RPMI8226 (cell line): Measurements from ENCODE around the gene EFCAB9.
"Not testable (repeated sequence)": the region's sequence is repeated elsewhere in the genome, so short reads cannot be mapped to it uniquely, and the experiment has no call there.

Experiments
- DNase-seq: peaks from one replicate; pipeline ENCODE4 v3.0.0-alpha.2; 2015

EFCAB9 gene

DNA sequence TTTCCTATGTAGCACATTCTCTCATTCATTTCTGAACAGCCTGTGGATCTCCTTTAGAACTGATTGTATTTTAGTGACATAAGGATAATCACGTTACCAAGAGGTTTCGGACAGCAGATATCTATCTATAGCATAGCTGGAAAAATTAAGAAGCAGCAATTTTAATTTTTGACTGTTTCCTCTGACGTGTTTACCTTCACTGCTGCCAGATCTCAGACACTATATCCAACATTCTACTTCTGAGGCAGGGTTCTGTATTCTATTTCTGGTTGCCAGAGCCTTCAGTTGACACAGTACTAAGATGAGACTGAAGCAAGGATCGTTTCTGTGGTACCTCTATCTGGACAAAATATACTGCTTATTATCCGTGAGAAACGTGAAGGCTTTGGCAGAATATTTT is at the start of gene EFCAB9:
TSS of gene EFCAB9 (plus strand) at position 301 of the 400 bp plus-strand sequence. CDS start at position 302, 1 bp downstream.
- DNase-seq: no peak

DNA sequence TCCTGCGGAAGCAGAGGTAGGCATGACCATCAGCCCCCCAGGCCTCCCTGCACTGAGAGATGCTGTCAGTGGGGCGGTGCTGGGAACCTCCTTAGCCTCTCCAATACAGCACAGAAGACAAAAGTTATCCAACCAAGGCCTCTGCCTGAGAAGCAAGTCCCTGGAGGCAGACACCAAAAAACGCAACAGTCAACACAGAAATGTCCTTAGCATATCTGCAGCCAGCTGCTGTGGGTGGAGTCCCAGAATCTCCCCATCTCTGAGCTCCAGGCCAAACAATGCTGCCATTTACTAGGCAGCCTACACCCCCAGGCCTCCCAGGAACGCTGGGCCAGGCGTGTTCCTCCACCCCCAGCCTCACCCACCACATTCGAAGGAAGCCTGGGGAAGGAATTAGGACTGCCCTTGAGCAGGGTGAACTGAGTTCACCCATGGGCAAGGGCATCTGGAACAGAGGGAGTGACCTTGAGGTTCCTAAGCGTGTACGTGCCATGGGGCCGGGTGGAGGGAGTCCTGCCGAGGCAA is 49.6 kb upstream of the EFCAB9 start:
- DNase-seq: no peak

DNA sequence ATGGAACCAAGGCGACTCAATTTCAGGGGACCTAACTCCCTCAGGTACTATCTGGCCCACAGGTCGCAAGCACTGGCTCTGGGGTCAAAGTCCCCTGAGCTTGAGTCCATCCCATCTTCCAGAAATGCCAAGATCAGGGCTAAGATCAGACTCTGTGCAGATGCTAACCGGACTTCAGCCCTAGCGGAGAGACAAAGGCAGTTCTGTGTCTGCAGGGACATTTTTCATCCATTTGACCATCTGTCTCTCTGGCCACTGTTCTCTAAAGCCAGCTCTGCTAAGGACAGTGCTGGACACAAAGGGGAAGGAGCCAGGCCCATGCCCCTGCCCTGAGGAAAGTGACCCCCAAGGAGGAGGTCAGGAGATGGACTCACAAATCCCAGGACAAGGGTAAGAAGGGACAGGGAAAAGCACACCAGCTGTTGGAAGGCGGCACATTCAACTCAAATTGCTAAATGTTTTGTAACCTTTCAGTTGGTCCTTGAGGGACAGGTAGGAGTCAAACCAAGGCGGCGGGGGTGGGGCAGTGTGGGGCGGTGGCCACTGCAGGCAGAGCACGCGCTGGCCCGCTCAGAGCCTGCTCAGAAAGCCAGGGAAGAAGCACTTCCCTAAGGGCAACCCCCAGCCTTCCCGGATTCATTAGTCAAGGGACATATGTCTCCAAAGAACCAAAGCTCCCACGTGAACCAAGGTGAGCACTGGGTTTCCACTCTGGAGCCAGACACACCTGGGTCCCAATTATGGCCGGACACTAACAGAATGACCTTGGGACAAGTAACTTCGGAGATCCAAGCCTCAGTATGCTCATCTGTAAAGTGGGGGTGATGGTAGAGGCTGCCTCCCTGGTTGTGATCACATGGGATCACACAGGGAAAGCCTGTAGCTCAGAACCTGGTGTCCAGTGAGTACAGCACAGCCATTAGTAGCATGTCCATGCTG is 48.8 kb upstream of the EFCAB9 start:
- DNase-seq: no peak

DNA sequence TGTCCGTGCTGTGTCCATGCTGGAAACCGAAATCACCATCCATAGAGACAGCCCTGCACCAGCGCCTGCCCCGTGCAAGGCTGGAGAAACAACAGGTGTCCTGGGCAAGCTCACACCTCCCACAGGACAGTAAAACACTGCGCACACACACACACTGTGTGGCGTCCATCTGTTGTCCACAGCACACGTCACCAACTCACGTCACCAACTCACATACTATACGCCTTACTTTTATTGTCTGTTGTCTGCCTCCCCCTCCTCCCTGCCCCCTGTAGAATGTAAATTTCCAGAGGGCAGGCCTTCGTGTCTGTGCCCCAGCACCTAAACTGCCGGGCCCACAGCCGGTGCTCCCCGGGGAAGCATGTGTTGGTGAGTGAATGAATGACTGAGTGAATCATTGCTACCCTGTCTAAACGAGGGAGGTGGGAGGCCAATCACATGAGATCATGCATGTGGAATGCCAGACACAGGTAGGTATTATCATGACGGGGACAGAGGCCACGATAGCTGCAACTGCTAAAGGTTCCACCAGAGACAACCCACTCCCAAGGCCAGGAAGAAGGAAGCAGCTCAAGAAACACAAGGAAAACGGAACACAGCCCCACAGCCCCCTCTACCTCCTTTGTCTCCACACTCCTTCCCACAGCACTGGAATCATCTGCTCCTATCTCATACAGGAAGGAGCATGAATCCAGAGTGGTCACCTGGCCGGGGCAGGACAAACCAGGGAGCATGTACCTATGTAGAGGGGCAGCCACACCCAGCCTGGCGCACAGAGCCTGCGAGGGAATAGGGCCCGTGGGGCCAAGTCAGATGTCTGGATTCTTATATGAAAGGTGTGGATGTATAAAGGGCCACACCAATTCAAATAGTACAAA is 47.9 kb upstream of the EFCAB9 start:
- no peak for DNase-seq

DNA sequence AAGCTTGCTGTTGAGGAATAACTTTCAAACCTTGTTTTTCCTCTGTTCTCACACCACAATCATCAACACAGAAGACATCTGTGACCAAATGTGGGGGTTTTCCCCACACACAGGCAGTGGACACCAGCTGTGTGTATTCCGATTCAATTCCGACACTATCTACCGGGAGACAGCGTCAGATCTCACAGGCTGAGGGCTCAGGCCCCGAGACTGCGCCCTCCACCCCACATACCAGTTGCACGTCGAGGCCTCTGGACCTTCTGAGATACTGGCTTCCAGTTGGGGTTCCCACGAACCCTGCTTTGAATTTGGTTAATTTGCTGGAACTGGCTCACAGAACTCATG is 47.3 kb upstream of the EFCAB9 start:
- DNase-seq: no peak

DNA sequence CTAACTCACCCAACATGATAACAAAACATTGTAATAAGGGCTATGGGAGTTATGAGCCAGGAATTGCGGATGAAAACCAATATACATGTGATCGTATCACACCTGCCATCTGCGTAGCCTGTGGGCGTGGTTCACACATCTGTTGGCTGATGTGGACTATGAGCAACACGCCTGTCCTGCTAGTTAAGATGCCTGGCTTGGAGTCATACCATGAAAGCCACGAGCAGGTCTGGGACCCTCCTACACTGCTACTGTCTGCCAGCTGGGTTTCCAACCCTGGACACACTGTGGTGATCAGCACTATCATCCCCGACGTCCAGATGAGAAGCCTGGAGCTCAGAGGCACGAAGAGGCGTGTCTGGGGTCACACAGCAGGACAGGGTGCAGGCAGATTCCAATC is 46.1 kb upstream of the EFCAB9 start:
- no peak for DNase-seq

DNA sequence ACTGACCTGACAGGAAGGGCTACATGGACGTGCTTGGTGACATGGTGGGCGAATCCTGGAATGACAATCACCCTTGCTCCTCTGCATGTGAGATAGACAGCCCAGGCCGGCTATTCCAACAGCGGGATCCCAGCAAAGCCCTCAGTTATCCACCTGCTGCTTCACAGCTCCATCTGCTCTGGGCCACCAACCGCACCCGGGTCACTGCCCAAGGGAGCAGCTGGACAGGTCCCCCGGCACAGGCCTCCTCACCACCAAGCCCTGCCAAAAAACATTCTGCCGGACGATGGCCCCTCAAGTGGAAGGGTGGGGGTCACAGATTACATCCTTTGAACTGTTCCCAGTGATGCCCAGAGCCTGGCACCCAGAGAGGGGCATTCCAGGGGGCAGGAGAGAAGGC is 45.6 kb upstream of the EFCAB9 start:
- DNase-seq: no peak

DNA sequence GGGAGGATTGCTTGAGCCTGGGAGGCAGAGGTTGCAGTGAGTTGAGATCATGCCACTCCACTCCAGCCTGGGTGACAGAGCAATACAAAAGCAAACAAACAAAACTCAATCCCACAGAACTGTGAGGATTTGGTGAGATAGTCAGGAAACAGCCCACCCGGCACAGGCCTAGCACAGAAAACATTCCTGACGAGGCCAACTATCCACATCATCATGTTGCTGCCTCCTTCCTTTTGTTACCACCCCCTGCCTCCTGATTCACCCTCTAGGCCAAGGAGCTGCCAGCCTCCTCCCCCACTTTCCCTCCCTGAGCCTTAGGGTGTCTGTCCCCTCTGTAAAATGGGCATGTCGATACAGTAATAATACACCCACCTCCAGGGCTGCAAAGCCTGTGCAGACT is 44.9 kb upstream of the EFCAB9 start:
- no peak for DNase-seq

DNA sequence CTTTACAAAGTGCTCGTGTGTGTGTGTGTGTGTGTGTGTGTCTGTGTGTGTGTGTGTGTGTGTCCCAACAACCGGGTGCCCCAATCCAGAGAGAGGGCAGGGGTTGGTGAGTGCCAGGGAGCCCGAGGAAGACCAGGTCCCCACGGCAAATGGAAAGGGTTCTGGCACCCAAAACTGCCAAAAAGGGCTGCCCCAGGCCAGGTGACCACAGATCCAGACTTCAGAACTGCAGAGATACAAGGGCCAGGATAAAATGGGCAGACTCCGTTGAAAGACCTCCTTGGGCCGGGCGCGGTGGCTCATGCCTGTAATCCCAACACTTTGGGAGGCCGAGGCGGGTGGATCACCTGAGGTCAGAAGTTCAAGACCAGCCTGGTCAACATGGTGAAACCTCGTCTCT is 44.5 kb upstream of the EFCAB9 start:
- not testable (repeated sequence) for DNase-seq

DNA sequence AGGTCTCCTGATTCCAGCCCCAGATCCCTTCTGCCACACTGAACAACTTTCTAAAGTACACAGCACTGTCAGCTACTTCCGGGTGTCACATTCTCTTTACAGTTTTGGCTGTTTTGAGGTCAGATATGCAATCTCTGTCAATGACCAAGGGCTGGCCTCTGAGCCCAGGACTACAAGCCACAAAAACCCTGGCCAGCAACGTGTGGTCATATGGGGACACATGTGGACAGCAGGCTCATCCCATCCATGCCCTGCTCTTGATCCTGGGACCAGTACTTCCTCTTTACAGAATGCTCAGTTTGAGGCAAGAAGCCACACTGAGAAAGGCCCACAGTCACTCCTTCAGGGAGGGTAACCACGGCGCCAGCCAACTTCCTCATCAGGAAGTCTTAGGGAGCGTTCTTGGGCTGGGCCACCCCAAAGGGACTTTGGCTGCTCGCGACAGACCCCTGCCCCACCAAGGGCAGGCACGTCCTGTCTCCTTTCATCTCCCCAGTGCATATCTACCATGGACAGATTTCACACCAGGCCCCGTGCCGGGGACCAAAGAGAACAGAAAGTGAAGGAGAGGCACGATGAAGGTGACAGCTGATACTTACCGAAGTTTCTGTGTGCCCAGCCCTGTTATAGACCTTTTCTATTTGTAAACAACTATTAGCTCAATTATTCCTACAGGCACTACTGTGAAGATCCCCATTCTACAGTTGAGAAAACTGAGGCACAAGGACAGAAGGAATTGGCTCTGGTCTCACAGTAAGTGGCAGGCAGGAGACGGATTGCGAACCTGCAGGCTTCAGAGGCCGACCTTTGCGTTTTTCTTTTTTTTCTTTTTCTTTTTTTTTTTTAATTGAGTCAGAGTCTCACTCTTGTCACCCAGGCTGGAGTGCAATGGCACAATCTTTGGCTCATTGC is 43.2 kb upstream of the EFCAB9 start:
- no peak for DNase-seq

DNA sequence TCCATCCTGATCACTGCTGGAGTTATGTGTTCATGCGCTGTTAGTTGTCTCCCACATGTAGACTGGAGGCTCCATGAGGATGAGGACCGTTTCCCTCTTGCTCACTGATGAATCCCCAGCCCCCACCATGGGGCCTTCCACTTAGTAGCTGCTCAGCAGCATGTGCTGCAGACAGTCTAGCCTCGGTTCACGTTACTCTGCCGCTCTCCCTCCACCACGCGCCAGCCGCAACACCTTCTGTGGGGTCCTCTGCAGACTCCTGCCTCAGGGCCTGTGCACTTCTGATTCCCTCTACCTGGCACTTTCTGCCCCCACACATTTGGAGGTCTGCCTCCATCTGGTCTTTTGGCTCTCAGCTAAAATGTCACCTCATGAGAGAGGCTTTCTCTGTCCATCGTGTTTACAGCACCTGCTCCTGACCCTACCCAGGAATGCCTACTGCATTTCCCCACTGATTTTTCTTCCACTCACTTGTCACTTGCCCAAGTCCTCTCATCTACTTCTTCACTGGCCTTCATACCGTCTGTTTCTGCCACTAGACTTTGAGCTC is 42.2 kb upstream of the EFCAB9 start:
- DNase-seq: no peak

DNA sequence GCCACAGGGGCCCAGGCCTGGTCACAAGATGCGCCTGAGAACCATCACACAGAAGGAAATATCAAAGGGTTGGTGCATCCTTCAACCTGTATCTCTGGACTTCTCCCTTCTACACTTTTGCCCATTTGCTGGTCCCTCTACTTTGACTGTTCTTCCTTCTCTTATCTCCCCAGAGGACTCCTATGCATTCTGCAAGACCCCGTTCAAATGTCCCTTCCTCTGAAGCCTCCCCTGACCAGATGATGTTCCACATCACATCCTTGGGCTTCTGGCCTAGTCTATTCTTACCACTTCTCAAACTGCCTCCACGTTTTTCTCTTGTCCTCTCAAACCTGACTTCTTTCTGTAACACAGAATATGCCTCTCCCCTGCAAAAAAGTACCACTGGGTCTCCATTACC is 40.3 kb upstream of the EFCAB9 start:
- DNase-seq: no peak

DNA sequence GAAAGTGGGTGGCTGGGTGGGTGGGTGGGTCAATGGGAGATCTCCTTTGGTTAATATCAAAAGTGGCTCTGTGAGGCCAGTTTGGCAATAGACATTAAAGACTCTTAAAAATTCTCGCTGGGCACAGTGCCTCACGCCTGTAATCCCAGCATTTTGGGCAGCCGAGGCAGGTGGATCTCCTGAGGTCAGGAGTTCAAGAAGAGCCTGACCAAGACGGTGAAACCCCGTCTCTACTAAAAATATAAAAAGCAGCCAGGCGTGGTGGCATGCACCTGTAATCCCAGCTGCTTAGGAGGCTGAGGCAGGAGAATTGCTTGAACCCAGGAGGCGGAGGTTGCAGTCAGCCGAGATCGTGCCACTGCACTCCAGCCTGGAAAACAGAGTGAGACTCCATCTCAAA is 38.9 kb upstream of the EFCAB9 start:
- DNase-seq: not testable (repeated sequence)

DNA sequence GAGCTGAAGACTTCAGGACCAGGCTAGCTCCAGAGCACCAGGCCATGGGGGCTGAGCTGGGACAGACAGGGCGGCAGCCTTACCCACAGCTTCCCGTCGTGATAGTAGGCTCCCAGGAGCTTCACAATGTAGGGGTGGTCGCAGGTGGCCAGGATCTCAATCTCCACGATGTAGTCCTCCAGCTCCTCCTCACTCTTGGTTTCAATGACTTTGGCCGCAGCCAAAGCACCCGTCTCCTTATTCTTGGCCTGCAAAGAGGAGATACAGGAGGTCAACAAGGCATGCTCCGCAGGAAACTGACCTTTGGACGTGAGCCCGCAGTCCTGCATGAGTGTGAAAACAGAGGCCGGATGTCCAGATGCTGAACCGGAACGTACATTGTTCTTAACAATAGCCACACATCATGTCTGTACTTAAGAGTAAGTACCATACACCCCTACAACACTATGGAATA is 37.4 kb upstream of the EFCAB9 start:
- no peak for DNase-seq

DNA sequence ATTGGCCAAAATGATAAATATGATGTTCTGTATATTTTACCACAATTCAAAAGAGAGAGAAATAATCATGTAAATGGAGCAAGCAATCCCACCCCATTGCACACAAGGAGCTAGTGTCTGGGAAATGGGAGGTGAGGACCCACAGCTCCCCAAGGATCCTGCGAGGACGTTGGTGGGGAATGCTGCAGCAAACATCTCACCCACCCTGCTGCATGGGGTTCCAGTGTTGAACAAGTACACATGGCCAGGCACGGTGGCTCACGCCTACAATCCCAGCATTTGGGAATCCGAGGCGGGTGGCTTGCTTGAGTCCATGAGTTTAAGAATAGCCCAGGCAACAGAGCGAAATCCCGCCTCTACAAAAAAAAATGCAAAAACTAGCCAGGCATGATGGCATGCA is 35.0 kb upstream of the EFCAB9 start:
- no peak for DNase-seq

DNA sequence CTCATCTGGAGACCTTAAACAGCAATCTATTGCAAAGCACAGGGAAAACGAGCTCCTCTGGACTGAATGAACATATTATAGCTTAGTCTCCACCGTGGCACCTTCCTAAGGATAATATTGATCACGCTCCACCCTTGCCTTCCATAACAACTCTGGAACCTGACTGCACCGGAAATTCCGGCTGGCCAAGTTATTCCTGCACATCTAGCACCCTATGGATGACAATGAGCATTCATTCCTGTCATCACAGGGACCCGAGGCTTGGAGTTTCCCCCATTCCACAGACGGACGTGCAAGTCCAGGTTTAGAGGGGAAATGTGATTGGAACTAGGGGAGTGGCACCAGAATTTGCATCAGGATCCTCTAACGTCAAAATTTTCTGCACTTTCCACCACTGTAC is 33.5 kb upstream of the EFCAB9 start:
- DNase-seq: no peak

DNA sequence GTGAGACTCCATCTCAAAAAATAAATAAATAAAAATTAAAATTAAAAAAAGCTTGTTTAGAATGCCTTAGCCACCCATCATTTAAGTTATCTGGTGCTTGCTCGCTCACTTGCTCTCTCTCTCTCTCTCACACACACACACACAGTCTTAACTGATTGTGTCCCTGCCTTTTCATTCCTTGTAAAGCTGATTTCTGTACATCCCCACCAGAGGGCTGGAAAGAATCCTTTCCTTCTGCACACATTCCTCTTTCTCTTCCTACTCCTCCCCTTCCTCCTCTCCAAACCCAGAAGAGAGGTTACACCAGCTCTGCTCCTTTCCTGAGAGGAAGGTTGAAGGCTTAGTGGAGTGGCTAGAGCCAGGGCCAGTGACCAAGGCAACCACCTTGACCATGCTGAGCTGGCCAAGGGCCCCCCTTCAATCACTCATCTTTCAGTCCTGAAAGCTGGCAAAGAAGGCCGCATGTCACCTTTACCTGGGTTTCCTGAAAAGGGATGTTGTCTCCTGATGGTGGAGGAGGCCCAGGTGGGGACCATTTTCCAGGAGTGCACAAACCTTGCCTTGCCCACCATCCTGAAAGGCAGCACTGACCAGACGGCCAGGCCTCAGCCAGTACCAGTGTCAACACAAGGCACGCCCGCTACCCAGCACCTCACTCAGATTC is 31.5 kb upstream of the EFCAB9 start:
- DNase-seq: no peak

DNA sequence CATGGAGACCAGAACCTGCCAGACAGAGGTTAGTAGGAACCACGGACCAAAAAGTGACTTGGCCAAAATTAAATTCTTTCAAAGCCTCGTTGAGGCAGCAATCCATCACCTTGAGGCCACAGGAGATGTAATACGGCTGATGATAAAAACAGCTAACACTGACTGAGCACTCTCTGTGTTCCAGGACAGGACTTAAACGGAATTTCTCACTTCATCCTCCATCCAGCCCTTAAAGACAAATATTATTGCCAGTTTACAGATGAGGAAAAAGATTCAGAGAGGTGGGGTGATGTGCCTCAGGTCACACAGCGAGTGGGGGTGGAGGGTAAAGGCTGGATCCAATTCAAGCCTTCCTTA is 31.0 kb upstream of the EFCAB9 start:
- no peak for DNase-seq

DNA sequence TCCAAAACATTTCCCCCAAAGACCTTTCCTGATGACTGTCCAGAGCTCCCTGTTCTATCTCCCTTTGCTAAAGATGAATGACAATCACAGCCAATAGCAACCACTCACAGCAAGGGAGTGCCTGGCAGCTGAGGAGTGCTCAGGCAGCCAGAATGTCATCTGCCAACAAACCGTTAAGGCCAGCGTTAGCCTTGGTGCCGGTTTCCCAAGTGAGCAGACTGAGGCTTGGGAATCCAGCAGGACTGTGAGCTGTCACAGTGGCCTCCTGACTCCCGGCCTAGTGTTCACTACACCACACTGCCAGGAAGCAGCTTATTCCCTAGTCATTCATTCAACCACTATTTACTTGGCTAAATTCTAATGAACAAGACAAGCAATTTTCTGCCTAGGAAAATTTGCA is 30.6 kb upstream of the EFCAB9 start:
- no peak for DNase-seq

DNA sequence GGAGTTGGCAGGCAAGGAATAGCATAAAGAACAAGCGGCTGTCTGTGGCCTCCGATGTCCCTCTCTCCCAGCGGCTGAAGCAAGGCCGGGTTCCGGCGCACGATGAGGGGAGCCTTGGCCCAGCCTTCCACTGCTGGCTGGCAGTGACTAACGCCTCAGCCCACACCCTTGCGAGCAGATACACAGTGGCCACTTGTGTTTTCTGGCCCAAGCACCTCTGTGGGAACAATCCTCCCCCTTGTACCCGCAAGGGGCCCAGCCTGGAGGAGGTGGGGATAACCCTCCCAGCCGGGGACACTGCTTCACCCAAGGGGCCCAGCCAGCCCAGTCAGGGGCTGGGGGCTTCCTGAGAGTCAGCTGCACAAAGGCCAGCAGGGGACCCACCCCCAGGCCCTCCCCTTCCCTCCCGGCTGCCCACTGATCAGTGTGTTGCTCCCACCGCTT is 29.2 kb upstream of the EFCAB9 start:
- DNase-seq: no peak

DNA sequence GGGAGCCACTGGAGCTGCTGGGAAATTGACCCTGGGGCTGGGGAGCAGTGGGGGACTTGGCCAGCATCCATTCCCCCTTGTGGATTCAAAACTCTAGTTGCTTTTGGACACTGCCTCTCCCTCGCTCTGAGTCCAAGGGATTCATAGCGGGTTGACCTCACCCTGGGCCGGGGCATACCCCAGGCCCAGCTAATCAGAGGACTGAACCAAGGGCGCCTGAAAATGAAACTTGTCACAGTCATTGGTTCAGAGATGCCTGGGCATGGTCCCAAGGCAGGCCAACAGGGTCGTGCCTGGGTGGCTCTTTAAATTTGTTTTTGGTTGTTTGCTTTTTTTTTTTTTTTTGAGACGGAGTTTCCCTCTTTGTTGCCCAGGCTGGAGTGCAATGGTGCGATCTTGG is 28.5 kb upstream of the EFCAB9 start:
- DNase-seq: no peak
